UCSD-AML1 (cell line): Measurements from ENCODE around the gene SUCLG1.
"Not testable (repeated sequence)": the region's sequence is repeated elsewhere in the genome, so short reads cannot be mapped to it uniquely, and the experiment has no call there.

Experiments
- DNase-seq: peaks from one replicate; lab custom pipeline; 2025; ENCODE audit not compliant: unreplicated experiment; lab: John Stamatoyannopoulos, UW

The SUCLG1 gene

GRCh38 chr2:84459018-84459943, at the start of gene SUCLG1:
SUCLG1 (minus strand) TSS chr2:84459280; CDS start chr2:84459269, 11 bp downstream.
- peak; percentile 89 for DNase-seq

- DNase-seq: no peak
These were observed 39.2 kb upstream of the SUCLG1 start for GRCh38 chr2:84498150-84498799.

GRCh38 chr2:84497285-84497684, 38.2 kb upstream of the SUCLG1 start:
- DNase-seq: no peak

- DNase-seq: no peak
These were observed 37.3 kb upstream of the SUCLG1 start for GRCh38 chr2:84496386-84496785.

GRCh38 chr2:84495539-84496146, 36.6 kb upstream of the SUCLG1 start:
- no peak for DNase-seq

- no peak for DNase-seq
These were observed 35.0 kb upstream of the SUCLG1 start for GRCh38 chr2:84494070-84494469.

- no peak for DNase-seq
These were observed 34.4 kb upstream of the SUCLG1 start for GRCh38 chr2:84493514-84493913.

GRCh38 chr2:84492571-84492970, 33.5 kb upstream of the SUCLG1 start:
- DNase-seq: no peak

GRCh38 chr2:84491741-84492140, 32.7 kb upstream of the SUCLG1 start:
- DNase-seq: no peak

- no peak for DNase-seq
These were observed 32.2 kb upstream of the SUCLG1 start for GRCh38 chr2:84491256-84491655.

GRCh38 chr2:84487298-84487996, 28.4 kb upstream of the SUCLG1 start:
- no peak for DNase-seq

- DNase-seq: no peak
These were observed 27.5 kb upstream of the SUCLG1 start for GRCh38 chr2:84486441-84487115.

GRCh38 chr2:84483320-84483719, 24.2 kb upstream of the SUCLG1 start:
- DNase-seq: no peak

- DNase-seq: no peak
These were observed 23.5 kb upstream of the SUCLG1 start for GRCh38 chr2:84482603-84483002.

GRCh38 chr2:84481702-84482101, 22.6 kb upstream of the SUCLG1 start:
- no peak for DNase-seq

GRCh38 chr2:84478867-84479266, 19.8 kb upstream of the SUCLG1 start:
- DNase-seq: no peak

- DNase-seq: no peak
These were observed 18.8 kb upstream of the SUCLG1 start for GRCh38 chr2:84477886-84478285.

- DNase-seq: no peak
These were observed 15.1 kb upstream of the SUCLG1 start for GRCh38 chr2:84474176-84474575.

- DNase-seq: no peak
These were observed 13.9 kb upstream of the SUCLG1 start for GRCh38 chr2:84472856-84473565.

- not testable (repeated sequence) for DNase-seq
These were observed 13.3 kb upstream of the SUCLG1 start for GRCh38 chr2:84472423-84472822.
